Sigmoid colon (tissue), 7 donors: ENCODE measurements around the gene ISX. TPM values are rescaled to one million over a fixed set of nuclear protein-coding genes. Genes with fewer than 3 reads are reported as not detected.
"Not testable (repeated sequence)": the region's sequence is repeated elsewhere in the genome, so short reads cannot be mapped to it uniquely, and the experiment has no call there.

Source experiments
- DNase-seq: peaks from one replicate; pipeline ENCODE4 v3.0.0-alpha.2; 2019
- H3K27ac ChIP-seq, 4 donors: fragments of 200-600 bp; sonication (generic); one replicate each; pipeline ENCODE4 v1.5.1; 2016 to 2019; ENCODE audit warnings: mild to moderate bottlenecking in 1 of 4
- H3K27me3 ChIP-seq, 3 donors: fragments of 200-600 bp; sonication (generic); one replicate each; pipeline ENCODE4 v1.5.1; 2019; ENCODE audit warnings: mild to moderate bottlenecking in 1 of 3
- H3K36me3 ChIP-seq, 4 donors: fragments of 200-600 bp; sonication (generic); one replicate each; pipeline ENCODE4 v1.5.1; 2016 to 2019
- H3K4me1 ChIP-seq, 4 donors: fragments of 200-600 bp; sonication (generic); one replicate each; pipeline ENCODE4 v1.5.1; 2017 to 2019
- H3K4me3 ChIP-seq, 4 donors: fragments of 200-600 bp; sonication (generic); one replicate each; pipeline ENCODE4 v1.5.1; 2017 to 2019; ENCODE audit warnings: mild to moderate bottlenecking in 2 of 4, moderate library complexity in 1 of 4
- H3K9me3 ChIP-seq, 4 donors: fragments of 200-600 bp in 3 of 4; sonication (generic) in 3 of 4; one replicate each; pipeline versions ENCODE4 v1.5.1 to v1.6.1; 2013 to 2019
- CTCF ChIP-seq, 4 experiments: fragments of 450-650 bp in 3 of 4; fragments of 200-600 bp in 1 of 4; IDR thresholded peaks; one replicate each; pipeline ENCODE4 v1.5.1; 2016 to 2019; ENCODE audit warnings: antibody characterized with exemption in 4 of 4, mild to moderate bottlenecking in 3 of 4, moderate library complexity in 2 of 4
- EP300 ChIP-seq, 4 donors: sonication (generic); formaldehyde crosslinking; IDR thresholded peaks; one replicate each; pipeline ENCODE4 v1.6.1; 2017; ENCODE audit warnings: antibody characterized with exemption in 4 of 4
- POLR2A ChIP-seq, 2 donors: fragments of 450-650 bp; IDR thresholded peaks; one replicate each; pipeline ENCODE4 v1.6.1; 2016; ENCODE audit warnings: antibody characterized with exemption in 2 of 2, mild to moderate bottlenecking in 2 of 2, moderate library complexity in 2 of 2
- POLR2AphosphoS5 ChIP-seq, 4 donors: sonication (generic); formaldehyde crosslinking; IDR thresholded peaks; one replicate each; pipeline ENCODE4 v1.6.1; 2017; ENCODE audit warnings: antibody characterized with exemption in 4 of 4
- WGBS, 2 donors: extraction: QIAGEN DNeasy Blood & Tissue Kit; methylation state at CpG; one replicate each; pipeline ENCODE4 v1.1.7; 2013; 5-methylcytosine and 5-hydroxymethylcytosine counted together
- intact Hi-C: fragments of 100-400 bp; cut with DNase I; formaldehyde crosslinking; loops from one replicate; pipeline ENCODE4 v1.15.1; 2023
- polyA plus RNA-seq, 3 donors: library from polyadenylated mRNA; stranded (reverse); fragments of 200-250 nt; gene quantifications; one replicate each; pipeline ENCODE4 v1.2.3, GENCODE V29; 2013
- total RNA-seq, 4 donors: library from RNA; depleted of rRNA; stranded (reverse); fragments of >200 nt; gene quantifications; one replicate each; pipeline ENCODE4 v1.1.0, GENCODE V29; 2016
- donor health status: healthy with polysubstance abuse.
- donor health status: Bipolar disorder and iron deficiency.
- donor health status: healthy.

ISX gene
- total and polyA plus RNA-seq, 7 donors = 0.83 to 73.8 (median 41.4) TPM; not detected in 3

- H3K27me3 ChIP-seq = peaks cover 0 to 18% (median 10%) of the 10 kb centered on the region in 3 donors
- no peaks in the 10 kb centered on the region for H3K36me3 ChIP-seq
- TF ChIP-seq POLR2AphosphoS5 (IDR thresholded peaks at IDR 0.05) = no peak
- TF ChIP-seq CTCF (IDR thresholded peaks at IDR 0.05) = no peak
- no peak for TF ChIP-seq POLR2A (IDR thresholded peaks at IDR 0.05)
- intact Hi-C loops = loop anchor here (10.0 kb wide), 1 partner anchor 1717 kb away; no protein-coding TSS in a partner anchor
- 86 to 92% methylated on average over 5 of the region's 5 CpGs for WGBS, 2 donors
- H3K4me3 ChIP-seq = no peak overlapping the region
- H3K4me1 ChIP-seq = no peaks in the 10 kb centered on the region
- no peak for DNase-seq
- no peaks in the 10 kb centered on the region for H3K9me3 ChIP-seq
- no peak overlapping the region for H3K27ac ChIP-seq
These were observed 43.7 kb upstream of the ISX start for GRCh38 chr22:35022291-35022690.

- intact Hi-C loops = loop anchor here (10.0 kb wide), 1 partner anchor 1719 kb away; no protein-coding TSS in a partner anchor
- 22 to 25% methylated on average over 25 of the region's 25 CpGs for WGBS, 2 donors
- no peak for TF ChIP-seq POLR2AphosphoS5 (IDR thresholded peaks at IDR 0.05)
- no peak for TF ChIP-seq EP300 (IDR thresholded peaks at IDR 0.05)
- peak in 3 of 4 experiments; percentile 65 to 67 (median 66) for TF ChIP-seq CTCF (IDR thresholded peaks at IDR 0.05)
- Histone ChIP-seq H3K4me1 (no peaks in the 10 kb centered on the region), H3K27ac (no peak overlapping the region), H3K36me3 (no peaks in the 10 kb centered on the region), H3K27me3 (peaks cover 0 to 18% (median 10%) of the 10 kb centered on the region in 3 donors), H3K4me3 (no peak overlapping the region), H3K9me3 (peaks cover 0 to 3% (median 0%) of the 10 kb centered on the region in 4 donors)
- no peak for DNase-seq
These were observed 42.1 kb upstream of the ISX start for GRCh38 chr22:35023692-35024363.

GRCh38 chr22:35024364-35024692, 41.6 kb upstream of the ISX start:
- DNase-seq = no peak
- Histone ChIP-seq H3K27me3 (peaks cover 0 to 18% (median 10%) of the 10 kb centered on the region in 3 donors), H3K36me3 (no peaks in the 10 kb centered on the region), H3K9me3 (peaks cover 0 to 3% (median 0%) of the 10 kb centered on the region in 4 donors), H3K4me3 (no peak overlapping the region), H3K4me1 (no peaks in the 10 kb centered on the region), H3K27ac (no peak overlapping the region)
- TF ChIP-seq EP300 (IDR thresholded peaks at IDR 0.05) = no peak
- no peak for TF ChIP-seq POLR2A (IDR thresholded peaks at IDR 0.05)
- no peak for TF ChIP-seq CTCF (IDR thresholded peaks at IDR 0.05)
- TF ChIP-seq POLR2AphosphoS5 (IDR thresholded peaks at IDR 0.05) = no peak
- intact Hi-C loops = loop anchor here (10.0 kb wide), 1 partner anchor 1720 kb away; no protein-coding TSS in a partner anchor
- WGBS, 2 donors = 34 to 36% methylated on average over 16 of the region's 16 CpGs

GRCh38 chr22:35030112-35030511, 35.8 kb upstream of the ISX start:
- H3K4me3 ChIP-seq, H3K27ac ChIP-seq, H3K9me3 ChIP-seq, intact Hi-C loops, DNase-seq, H3K27me3 ChIP-seq, H3K4me1 ChIP-seq, H3K36me3 ChIP-seq: not testable (repeated sequence)
- WGBS, 2 donors = 85 to 90% methylated on average over 5 of the region's 5 CpGs

- H3K4me3 ChIP-seq = no peak overlapping the region
- H3K36me3 ChIP-seq = no peaks in the 10 kb centered on the region
- TF ChIP-seq POLR2AphosphoS5 (IDR thresholded peaks at IDR 0.05) (no peak), CTCF (IDR thresholded peaks at IDR 0.05) (no peak), EP300 (IDR thresholded peaks at IDR 0.05) (no peak), POLR2A (IDR thresholded peaks at IDR 0.05) (no peak)
- no peak overlapping the region for H3K27ac ChIP-seq
- peaks cover 0 to 6% (median 0%) of the 10 kb centered on the region in 4 donors for H3K4me1 ChIP-seq
- WGBS, 2 donors = 56 to 63% methylated on average over 3 of the region's 3 CpGs
- intact Hi-C loops = no loop called here
- peaks cover 0 to 3% (median 0%) of the 10 kb centered on the region in 4 donors for H3K9me3 ChIP-seq
- peaks cover 0 to 5% (median 0%) of the 10 kb centered on the region in 3 donors for H3K27me3 ChIP-seq
- no peak for DNase-seq
These were observed 33.4 kb upstream of the ISX start for GRCh38 chr22:35032571-35032970.
